ENCODE results near the gene AGTRAP. TPM values are rescaled to one million over a fixed set of nuclear protein-coding genes. Genes with fewer than 3 reads are reported as not detected.

Gene AGTRAP
- total RNA-seq, 1 donor from 2014 or later, result 24.0 TPM

DNA sequence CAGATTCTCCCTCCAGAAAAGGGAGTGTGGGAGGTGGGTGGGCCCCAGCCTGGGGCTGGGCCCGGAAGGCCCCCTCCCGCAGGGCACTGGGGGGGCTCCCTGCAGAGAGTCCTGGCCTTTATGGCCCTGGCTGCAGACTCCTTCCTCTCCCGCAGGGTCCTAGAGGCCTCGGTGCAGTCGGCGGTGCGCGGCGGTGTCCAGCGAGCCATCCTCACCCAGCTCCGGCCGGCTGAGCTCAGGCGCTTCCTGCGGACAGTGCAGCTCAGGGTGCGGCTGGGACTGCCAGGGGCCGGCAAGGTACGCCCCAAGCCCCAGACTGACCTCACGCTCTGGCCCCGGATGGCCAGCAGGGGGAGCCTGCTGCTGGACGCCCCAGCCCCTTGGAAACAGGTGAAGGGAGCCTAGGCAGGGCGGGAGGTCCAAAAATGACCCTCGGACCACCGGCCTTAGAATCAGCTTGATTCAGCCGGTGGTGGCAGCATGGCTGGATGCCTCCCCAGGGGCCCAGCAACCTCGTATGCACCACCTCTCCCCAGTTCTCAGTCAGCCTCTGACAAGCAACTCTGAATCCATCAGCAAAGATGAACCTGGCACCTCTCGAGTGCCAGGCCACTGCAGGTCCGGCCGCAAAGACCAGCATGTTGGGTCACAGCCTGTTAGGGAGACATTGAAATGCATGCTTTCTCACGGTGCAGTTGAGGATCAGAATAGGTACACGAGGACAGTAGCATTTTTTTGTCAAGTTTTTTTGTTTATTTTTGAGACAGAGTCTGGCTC, 49.2 kb downstream of the AGTRAP start:
- DNase-seq, result peak; percentile 57

GRCh38 chr1:11786168-11786567, 50.2 kb downstream of the AGTRAP start:
- DNase-seq, result no peak

- peak; percentile 84 for DNase-seq
These were observed 51.4 kb downstream of the AGTRAP start for GRCh38 chr1:11787251-11787803.

DNA sequence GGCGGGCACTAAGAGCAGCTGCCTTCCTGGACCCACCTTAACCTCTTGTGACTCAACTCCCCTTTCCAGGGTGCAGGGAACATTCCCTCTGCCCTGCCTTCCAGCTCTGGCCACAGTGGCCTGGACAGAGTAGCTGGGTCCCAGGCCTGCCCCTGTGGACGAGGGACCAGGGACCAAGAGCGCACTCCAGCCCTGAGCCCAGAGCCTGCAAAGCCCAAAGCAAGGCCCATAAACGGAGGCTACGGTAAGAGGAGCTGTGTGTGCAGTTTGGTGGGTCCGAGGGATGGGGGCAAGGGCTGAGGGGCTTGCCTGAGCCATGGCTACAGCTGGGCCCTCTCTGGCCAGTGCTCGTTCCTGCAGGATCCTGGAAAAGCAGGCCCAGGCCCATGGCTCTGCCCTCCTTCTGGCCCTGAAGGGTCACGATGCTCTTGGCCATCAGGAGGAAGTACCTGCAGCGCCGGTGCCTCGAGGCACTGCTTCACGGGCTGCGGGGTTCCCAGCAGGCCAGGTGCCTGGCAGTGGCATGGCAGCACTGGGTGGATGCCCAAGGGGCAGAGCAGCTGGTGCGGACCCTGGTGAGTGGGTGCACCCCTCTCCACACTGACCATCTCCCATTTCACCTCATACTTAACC, 52.0 kb downstream of the AGTRAP start:
- no peak for DNase-seq

DNA sequence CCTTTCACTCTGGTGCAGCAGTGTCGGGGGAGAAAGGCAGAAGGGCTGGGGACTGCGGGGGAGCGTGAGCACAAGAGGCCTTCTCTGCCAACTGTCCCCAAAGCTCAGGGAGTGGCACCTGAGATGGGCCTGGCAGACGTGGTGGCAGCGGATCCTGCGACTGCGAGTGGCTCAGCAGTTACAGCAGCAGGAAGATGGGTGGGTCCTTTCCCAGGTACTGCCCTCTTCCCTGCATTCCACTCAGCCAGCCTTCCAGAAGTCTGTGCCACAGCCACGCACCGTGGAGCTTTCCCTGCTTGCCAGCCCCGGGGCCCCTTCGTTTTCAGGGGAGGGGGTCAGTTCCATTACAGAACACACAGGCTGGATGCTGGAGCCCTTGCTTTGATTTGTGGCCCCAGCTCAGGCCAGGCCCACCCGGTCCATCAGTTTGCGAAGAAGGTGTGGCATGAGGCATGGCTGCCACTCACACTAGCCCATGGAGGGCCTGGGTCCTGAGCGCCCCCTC, 52.7 kb downstream of the AGTRAP start:
- peak; percentile 17 for DNase-seq

DNA sequence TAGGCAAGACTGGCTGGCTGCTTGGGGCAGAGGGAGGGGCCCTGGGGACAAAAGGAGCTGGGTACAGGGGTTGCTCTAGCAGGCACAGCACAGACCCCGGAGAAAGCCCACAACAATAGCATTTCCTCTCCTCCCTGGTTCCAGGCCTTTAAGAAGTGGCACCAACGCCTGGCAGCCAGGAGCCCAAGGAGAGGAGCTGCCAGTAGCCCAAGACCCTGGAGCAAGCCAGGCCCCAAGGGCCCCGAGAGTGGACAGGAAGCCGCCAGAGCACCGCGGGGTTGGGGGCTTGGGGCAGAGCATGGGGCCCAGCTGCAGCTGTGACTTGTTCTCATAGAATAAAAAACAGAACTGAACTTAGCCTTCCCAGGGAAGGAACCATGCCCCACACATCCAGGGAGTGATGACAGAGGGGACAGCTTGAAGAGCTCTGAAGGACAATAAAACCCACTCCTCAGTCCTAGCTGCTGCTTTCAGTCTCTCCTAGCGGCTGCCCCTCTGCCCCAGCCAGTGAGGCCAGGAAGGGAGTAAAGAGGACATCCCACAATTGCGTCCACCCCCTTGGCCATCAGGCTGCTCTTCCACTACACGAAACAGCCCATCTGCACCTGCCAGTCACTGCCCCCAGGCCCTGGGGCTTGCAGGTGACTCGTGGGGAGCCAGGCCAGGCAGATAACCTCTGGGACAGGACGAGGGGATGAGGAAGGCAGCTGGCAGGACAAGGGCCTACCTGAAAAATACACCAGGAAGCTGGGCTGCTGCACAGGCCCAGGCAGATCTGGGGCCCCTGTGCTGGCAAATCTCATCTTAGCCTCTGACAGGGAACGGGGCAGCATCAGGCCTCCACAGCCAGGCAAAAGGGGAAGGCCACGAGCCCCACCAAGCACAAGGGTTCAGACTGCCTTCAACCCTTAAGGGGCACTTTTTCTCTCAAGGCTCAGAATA, 53.5 kb downstream of the AGTRAP start:
- DNase-seq, result peak; percentile 32

DNA sequence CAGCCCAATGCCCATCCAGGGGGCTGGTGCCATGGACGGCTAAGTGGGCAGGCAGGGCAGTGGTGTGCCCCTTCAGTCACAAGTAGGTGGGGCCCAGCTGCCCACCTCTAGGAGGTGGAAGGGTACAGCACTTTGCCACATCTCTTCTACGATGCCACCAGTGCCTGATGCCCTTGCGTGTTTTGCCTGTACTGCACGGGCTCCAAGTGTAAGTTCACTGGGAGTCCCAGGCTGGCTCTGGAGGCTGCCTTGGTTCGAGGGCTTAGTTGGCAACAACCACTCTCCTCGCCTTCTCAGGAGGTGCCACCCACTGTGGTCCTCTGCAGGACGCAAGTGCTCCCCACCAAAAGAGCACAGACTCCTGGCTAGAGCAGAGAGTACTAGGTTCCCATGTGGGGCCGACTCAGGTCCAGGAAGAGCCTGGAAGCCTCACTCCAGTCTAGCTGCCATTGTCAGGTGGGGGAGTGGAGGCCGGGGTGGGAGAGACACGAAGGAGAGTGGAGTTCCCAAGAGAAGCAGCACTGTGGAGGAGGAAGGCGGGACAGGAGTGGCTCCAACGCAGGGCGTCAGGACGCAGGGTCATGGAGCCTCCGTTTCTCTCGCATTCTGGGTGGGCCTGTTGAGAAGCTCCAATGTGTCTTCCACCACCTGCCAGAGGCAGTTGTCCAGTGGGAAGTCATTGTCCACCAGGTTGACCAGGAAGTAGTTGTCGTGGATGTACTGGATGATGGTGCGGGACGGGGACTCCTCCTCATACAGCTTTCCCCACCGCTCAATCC, 54.4 kb downstream of the AGTRAP start:
- no peak for DNase-seq

DNA sequence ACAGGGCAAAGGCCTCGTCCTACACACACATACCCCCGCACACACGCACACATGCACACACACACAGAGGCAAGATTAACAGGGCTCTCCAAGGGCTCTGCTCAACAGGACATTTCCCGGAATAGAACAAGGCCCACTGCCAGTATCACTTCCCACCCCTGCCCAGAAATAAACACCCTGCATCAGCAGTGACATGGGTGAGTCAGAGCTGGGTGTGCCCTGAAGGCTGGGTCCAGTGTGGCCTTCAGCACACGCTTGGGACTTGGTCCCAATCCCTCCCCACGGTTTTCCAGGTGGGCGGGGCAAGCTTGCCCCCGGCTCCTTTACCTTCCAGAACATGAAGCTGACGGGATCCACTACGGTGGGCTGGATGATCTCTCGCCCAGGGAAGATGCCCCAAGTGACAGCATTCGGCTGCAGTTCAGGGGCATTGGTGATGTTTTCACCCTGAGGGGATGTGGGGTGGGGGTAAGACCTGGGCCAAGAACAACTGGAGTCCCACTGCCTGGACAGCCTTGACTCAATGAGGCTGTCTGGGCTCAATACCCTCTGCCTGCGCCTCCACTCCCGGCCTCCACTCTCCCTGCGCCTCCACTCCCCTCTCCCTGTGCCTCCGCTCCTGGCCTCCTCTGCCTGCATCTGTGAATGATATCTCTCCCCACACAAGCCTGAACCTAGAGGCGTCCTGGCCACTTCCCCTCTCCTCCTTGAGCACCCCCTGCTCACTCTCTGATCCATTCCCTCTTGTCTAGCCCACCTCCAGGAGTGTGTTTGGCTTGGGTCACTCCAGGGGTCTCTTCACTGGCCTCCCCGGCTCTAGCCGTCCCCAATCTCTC, 55.2 kb downstream of the AGTRAP start:
- peak; percentile 89 for DNase-seq

DNA sequence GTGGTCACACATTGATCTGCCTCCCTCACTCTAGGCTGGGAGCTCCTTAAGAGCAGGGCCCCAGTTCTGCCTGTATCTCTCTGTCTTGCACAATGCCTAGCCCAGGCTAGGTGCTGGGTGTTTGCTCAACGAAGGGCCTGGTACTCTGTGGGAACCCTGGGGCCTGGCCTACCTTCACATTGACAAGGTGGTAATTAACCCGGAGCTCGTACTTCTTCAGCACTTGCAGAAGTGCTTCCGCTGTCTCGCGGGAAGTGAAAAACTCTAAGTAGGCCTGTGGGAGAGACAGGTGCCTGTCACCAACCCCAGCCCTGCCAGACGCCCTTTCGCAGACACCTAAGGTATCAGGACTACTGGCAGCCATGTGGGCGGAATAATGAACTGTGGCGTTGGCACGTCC, 56.2 kb downstream of the AGTRAP start:
- DNase-seq, result no peak

DNA sequence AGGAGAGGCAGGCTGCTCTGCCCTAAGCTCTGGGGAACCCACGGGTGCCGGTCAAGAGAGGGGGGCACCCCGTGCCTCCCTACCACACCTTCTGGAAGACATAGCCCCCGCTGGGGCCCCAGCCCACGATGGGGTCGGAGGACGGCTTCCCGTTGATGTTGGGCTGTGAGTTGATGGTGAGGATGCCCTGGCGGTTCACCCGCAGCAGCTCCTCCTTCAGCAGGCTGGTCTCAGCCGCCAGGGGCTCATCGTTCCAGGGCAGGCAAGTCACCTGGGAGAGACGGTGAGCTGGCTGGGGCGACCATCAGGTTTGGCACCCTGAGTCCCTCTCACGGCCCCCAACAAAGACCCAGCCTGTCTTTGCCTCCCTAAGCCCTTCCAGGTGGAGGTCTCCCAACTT, 57.9 kb downstream of the AGTRAP start:
- DNase-seq, result no peak

GRCh38 chr1:11794446-11795237, 58.7 kb downstream of the AGTRAP start:
- DNase-seq, result no peak

DNA sequence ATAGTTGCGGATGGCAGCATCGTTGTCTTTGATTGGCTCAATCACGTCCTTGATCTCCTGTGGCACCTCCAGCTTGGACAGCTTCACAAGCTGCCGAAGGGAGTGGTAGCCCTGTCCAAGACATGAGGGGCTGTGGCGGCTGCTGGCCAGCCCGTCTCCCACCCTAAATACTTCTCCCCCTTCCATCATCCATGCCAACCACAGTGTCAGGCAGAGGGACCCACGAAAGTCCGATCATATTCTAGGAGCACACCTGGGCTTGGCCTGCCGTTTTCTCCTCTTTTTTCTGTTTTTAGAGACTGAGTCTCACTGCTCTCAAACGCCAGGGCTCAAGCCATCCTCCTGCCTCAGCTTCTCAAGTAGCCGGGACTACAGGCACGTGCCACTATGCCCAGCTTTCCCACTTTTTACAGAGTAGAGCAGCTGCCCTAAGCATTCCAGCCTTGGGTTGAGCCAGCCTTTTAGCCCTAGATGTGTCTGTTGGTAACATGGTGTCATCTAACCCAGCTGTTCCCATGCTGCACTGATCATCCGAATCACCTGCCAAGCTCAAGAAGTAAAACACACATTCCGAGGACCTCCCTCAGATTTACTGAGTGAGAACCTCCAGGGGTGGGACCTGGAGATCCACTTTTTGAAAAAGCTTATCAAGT, 59.4 kb downstream of the AGTRAP start:
- DNase-seq, result peak; percentile 58

- DNase-seq, result no peak
These were observed 60.3 kb downstream of the AGTRAP start for GRCh38 chr1:11796036-11796828.

DNA sequence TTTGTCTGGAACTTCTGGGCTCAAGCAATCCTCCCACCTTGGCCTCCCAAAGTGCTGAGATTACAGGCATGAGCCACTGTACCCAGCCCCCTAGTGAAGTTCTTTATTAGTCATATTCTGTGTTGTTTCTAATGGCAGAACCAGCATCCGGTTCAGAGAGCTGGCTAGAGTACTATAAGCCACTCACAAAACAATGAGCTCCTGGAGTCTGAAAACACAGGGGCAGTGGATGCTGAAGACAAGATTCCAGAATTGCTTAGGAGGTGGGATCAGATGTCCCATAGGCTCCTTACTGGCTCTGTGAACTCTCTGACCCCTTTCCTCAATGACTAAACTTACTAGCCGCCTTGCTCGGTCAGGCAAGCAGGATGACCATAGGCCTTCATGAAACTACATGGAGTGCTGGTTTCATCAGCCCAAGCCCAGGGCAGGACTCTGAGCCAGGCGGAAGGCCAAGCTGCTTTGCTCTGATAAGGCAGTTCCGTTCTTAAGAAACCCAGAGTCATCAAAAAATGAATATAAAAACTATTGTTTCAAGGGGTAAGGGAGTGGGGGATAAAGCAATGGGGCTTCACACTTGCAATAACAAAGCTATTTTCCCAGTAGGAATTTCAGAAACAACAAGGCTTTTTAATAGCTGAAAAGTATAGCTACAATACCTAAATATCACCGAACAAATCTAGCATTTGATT, 61.7 kb downstream of the AGTRAP start:
- DNase-seq, result no peak

- DNase-seq, result no peak
These were observed 63.2 kb downstream of the AGTRAP start for GRCh38 chr1:11799099-11799498.

GRCh38 chr1:11799896-11800295, 64.0 kb downstream of the AGTRAP start:
- DNase-seq, result no peak

DNA sequence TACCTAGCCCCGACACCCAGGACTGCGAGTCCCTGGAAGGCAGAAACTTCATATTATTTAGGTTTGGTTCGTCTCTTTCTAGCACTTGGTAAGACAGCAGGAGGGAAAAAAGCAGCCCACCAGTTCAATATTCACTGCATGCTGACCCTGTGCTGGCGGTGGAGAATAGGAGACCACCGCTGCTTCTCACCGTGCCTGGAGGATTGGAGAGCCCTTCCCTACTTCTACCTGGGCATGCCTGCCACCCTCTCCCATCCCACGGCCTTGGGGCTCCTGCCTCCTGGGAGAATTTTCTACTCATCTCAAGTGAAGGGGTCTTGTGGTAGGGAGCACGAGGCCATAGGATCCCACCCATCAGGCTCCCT, 64.4 kb downstream of the AGTRAP start:
- DNase-seq, result no peak
